T-helper 22 cell (primary cell): Measurements from ENCODE around the gene PPP1R36.
"Not testable (repeated sequence)": the region's sequence is repeated elsewhere in the genome, so short reads cannot be mapped to it uniquely, and the experiment has no call there.

Experiments used
- DNase-seq: peaks from one replicate; pipeline ENCODE4 v3.0.0-alpha.2; 2020; ENCODE audit warnings: low read depth

The PPP1R36 gene

DNA sequence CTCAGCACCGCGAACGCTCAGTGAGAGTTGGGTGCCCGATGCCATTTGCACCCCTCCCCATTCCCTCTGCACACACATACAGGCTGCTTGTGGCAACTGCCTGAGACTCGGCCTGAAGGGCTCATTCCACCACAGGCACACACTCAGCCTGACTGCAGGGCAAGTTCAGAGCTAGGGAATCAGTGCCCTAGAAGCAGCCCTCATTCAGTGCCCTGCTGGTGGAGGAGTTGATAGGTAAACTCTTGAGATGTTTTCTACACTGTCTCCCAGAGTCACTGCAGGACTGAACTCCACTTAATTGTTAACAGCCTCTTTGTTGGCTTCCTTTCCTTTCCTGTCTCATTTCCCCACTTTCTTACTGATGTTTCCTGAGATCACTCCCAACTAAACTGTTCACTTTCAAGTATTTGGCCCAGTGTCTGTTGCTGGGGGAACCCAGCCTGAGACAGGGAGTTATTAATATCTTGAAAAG lies 16.9 kb downstream of the PPP1R36 start:
- no peak for DNase-seq

GRCh38 chr14:64569138-64569631 lies 19.4 kb downstream of the PPP1R36 start:
- no peak for DNase-seq

- DNase-seq: not testable (repeated sequence)
Observed at GRCh38 chr14:64569646-64570045, 19.9 kb downstream of the PPP1R36 start.

GRCh38 chr14:64572386-64573104 lies 22.8 kb downstream of the PPP1R36 start:
- DNase-seq: no peak

DNA sequence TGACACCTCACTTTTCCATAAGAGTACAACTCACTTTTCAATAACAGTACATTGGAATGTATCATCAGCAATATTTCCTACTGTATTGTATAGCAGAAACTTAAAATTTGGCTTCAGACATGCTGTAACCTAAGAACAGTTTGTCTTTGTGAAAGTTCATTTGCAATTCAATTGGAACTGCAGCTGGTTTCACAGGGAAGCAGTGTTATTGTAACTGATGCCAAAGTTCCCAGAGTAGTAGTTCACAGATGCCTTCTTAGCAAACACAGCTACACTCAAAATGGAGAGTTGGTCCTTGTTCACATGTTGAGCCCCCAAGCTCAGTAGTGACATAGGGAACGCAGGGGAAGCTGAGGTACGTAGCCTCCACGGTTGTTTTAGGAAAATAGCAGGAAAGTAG lies 23.3 kb downstream of the PPP1R36 start:
- no peak for DNase-seq

DNA sequence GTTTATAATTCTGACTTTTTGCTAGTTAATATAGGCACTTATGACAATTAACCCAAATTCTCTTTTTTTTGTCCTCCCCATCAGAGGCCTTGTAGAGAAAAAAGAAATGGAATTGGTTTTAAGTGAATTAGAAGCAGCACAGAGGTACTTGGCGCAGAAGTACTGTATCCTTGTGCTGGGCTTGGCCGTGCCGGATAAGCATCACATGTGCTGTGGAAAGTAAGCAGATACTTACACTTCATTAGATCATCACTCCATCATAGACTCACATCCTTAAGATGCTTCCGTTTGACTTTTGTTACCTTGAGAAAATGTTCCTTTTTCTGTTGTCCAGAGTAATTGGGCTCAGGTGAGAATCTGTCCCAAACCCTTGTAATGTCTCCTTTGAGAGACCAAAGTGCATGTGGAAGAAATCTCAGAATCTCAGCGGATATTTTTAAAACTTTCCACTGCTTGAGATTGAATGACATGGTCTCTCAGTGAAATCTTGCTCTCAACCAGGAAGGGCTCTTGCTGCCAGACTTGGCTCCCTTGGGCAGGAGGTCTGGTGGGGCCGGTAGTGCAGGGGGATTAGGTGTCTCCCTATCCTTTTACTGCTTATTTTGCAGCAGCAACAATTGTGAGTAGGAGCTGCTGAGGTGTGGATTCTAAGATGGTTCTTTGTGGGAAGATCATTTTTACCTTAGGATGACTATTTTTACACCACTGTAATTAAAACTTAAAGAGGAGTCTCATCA lies 24.8 kb downstream of the PPP1R36 start:
- no peak for DNase-seq

GRCh38 chr14:64577211-64577610 lies 27.4 kb downstream of the PPP1R36 start:
- no peak for DNase-seq

GRCh38 chr14:64580467-64580866 lies 30.7 kb downstream of the PPP1R36 start:
- DNase-seq: no peak

GRCh38 chr14:64581363-64581762 lies 31.6 kb downstream of the PPP1R36 start:
- DNase-seq: no peak

DNA sequence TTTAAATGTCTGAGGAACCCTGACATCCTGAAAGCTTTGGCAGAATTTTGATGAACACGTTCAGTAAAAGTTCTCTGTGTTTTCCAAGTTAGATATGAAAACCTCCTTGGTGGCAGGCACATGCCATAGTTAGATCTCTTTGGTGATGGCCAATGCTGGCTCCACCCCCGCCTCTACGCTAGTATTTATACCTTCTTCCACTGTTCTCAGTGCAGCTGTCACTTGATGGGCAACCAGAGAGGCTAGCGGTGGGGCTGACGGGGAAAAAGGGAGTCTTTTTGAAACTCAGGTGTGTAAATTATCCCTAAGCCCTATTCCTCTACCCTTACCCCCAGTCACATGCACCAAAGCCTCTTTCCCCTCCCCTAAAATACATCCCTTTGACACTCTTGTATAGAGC lies 32.1 kb downstream of the PPP1R36 start:
- DNase-seq: no peak

DNA sequence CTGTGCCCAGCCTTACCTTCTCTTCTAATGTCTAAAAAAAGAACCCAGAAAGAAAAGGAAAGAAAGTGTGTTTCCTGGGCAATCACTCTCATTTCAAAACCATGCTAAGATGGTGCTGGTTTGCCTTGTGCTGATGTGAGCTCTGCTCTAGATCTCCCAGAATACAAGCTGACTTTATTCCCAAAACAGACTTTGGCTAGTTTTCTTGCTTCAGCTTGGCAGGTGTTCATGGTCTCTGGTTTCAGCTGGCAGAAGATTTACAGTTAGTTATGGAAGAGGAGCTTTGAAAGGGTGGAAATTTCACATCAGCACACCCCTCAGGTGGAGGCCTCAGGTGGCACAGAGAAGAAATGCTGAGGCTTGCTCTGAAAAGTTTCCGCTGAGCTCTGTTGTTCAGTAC lies 34.4 kb downstream of the PPP1R36 start:
- no peak for DNase-seq

- DNase-seq: no peak
Observed at GRCh38 chr14:64591809-64592208, 42.0 kb downstream of the PPP1R36 start.

GRCh38 chr14:64594438-64594837 lies 44.7 kb downstream of the PPP1R36 start:
- DNase-seq: no peak

- DNase-seq: no peak
Observed at GRCh38 chr14:64598404-64598803, 48.6 kb downstream of the PPP1R36 start.

DNA sequence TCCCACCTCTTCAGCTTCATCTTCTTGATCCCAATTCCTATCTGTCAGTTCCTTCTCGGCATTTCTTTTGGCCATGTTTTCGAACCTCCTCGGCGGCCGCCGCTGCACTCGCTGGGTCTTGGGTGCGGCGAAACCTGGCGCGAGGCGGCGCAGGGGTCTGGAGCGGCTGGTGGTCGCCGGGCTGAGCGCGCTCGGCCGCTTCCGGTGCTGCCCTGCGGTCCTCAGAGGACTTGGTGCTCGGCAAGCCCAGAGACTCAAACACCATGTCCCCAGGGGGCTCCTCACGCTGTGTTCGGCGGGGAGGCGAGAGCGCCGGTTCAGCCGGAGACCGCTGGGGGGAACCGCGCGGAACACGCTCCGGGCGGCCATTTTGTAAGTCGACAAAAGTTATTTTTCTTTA lies 51.8 kb downstream of the PPP1R36 start:
- no peak for DNase-seq

DNA sequence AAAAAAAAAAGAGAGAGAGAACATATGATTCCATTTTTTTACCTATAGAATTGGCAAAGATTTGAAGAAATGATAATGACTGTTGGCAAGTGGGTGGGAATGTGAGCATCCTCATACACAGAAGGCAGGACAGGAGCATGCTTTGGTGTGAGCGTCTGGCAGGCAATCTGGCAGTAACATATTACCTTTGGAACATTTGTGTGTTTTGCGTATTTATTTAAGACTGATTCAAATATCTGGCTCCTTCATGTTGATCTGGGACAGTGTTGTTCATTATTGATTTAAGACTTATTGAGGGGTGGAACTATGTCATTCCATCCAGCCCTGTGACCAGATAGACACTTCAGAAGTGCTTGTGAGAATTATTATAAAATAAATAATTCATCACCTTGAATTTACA lies 53.1 kb downstream of the PPP1R36 start:
- DNase-seq: no peak

DNA sequence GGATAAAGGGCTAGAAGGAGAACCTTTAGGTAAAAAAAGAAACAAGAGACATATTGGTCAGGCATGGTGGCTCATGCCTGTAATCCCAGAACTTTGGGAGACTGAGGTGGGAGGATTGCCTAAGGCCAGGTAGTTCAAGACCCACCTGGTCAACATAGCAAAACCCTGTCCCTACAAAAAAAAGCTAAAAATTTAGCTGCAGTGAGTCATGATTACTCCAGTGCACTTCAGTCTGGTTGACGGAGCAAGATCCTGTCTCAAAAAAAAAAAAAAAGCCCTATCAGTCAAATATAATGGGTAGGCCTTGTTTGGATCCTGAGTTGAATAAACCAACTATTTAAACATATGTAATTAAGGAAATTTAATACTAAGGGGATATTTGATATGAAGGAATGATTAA lies 54.2 kb downstream of the PPP1R36 start:
- DNase-seq: no peak

DNA sequence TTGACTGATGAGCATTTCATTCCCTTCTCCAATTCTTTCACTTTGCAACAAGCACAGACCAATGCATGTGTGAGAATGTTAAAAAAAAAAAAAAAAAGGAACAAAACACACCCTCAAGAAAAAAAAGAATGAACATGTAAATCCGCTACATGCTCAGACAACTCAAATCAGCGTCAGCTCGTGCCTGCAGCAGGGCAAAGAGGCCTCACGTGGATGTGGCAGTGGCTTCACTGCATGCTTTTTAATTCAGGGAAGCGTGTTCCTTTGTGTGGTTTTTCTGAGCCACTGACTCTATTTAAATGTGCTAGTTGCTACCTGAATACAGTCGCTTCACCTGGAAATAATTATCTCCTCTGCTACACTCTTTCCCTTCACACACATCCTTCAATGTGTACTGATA lies 55.1 kb downstream of the PPP1R36 start:
- DNase-seq: no peak

DNA sequence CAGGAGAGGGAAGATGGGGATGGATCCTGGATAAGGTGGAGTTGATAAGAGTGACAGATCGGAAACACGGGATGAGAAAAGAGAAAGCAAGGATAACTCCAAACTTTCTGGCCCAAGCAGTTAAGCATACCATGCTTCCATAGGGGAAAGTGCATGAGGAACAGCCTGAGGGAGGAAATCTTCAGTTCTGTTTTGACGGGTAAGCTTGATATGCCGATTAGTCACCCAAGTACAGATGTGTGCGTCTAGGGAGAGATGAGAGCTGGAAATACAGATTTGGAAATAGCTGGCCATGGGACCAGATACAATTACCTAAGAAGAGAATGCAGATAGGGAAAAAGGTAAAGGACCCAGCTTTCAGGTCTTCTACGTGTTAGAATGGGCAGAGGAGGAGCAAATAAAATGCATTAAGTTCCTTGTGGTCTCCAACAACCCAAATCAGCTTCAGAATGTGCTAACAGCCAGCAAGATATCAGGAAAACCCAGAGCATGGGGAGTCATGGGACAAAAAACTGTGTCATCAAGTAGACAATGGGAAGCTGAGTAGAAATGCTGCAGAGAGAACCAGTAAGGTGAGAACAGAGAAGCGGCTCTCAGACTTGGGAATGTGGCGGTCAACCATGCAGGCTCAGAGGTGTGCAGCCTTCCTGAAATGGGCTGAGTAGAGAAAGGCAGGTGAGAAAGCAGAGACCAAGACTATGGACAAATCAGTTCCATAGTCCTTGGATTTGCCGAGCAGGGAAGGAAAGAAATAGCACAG lies 56.3 kb downstream of the PPP1R36 start:
- DNase-seq: no peak

DNA sequence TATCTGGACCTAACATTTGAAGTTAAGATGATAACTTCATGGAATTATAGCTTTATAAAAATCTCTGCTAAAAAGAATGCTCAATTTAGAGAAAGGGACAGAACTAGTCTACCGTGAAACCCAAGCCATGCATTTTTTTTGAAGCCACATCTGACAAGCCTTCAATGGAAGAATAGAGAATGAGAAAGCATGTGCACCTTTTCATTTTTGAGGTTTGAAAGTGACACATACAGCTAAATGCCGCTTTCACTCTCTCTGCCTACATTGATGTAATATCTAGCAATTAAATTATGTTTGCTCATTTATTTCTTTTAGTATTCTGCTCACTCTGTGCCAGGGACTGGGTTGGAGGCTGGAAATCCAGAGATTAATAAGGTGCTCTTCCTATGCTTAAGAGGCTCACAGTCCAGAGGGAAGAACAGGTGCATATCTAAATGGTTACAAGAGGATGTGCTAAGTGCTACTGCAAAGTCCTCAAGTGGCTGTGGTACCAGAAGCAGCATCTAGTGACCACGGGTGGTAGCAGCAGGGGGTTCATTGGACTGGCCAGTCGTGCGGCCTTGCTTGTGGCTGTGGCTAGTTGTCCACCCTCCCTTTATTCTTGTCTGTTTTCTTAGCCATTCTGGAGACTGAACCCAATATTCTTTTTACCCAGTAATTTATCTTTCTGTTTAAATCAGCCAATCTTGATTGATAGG lies 60.4 kb downstream of the PPP1R36 start:
- no peak for DNase-seq

GRCh38 chr14:64611358-64612020 lies 61.7 kb downstream of the PPP1R36 start:
- DNase-seq: no peak

DNA sequence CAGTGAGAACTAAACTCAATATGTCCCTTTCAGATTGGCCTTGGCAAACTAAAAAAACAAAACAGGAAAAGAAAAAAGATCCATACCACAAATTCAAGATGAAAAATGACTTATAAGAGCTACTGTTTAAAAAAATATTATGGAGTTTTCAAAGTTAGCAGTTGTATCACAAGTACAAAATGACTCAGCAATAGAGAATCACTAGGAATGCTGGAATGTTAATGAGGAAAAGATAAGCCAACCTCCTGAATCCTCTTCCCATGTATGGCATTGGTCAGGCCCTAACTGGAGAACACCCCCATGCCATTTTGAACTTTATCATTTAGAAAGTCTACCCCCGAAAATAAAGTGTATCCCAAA lies 62.2 kb downstream of the PPP1R36 start:
- DNase-seq: no peak
